Measurements from ENCODE around the gene SLC7A4. TPM values are rescaled to one million over a fixed set of nuclear protein-coding genes. Genes with fewer than 3 reads are reported as not detected.
"Not testable (repeated sequence)": the region's sequence is repeated elsewhere in the genome, so short reads cannot be mapped to it uniquely, and the experiment has no call there.

SLC7A4 gene
- total RNA-seq, 4 donors from 2014 or later: 0.45 to 0.54 TPM; not detected in 2

GRCh38 chr22:21042978-21043859 lies 10.9 kb upstream of the SLC7A4 start:
- Histone ChIP-seq H3K4me3 (replicated peaks in 1 of 3) (no peak overlapping the region), H3K27me3 (no peaks in the 10 kb centered on the region), H3K4me1 (peaks cover 7 to 12% of the 10 kb centered on the region in 2 donors), H3K9me3 (no peaks in the 10 kb centered on the region), H3K27ac (no peak overlapping the region), H3K36me3 (no peaks in the 10 kb centered on the region)
- TF ChIP-seq POLR2A (IDR thresholded peaks at IDR 0.05) (no peak), CTCF (IDR thresholded peaks at IDR 0.05) (no peak)
- WGBS, 2 donors: 86 to 90% methylated on average over 6 of the region's 6 CpGs
- intact Hi-C loops (cut with DNase I): no loop called here
- DNase-seq: no peak

GRCh38 chr22:21041937-21042336 lies 9.6 kb upstream of the SLC7A4 start:
- no peak for TF ChIP-seq POLR2A (IDR thresholded peaks at IDR 0.05)
- no peak for TF ChIP-seq CTCF (IDR thresholded peaks at IDR 0.05)
- H3K27me3 ChIP-seq: no peaks in the 10 kb centered on the region
- intact Hi-C loops (cut with DNase I): no loop called here
- no peak overlapping the region for H3K4me3 ChIP-seq (replicated peaks in 1 of 3)
- no peaks in the 10 kb centered on the region for H3K36me3 ChIP-seq
- no peak for DNase-seq
- H3K27ac ChIP-seq: no peak overlapping the region
- WGBS, 2 donors: 78 to 87% methylated on average over 2 to 4 of the region's 4 CpGs
- no peaks in the 10 kb centered on the region for H3K9me3 ChIP-seq
- H3K4me1 ChIP-seq: peaks cover 7 to 12% of the 10 kb centered on the region in 2 donors

- H3K9me3 ChIP-seq; H3K4me1 ChIP-seq; H3K27me3 ChIP-seq; DNase-seq; H3K4me3 ChIP-seq (replicated peaks in 1 of 3); H3K36me3 ChIP-seq; intact Hi-C loops (cut with DNase I); H3K27ac ChIP-seq: not testable (repeated sequence)
- WGBS, 2 donors: 94% methylated on average over 5 of the region's 5 CpGs
Measured at GRCh38 chr22:21039158-21039557, 6.8 kb upstream of the SLC7A4 start.

- WGBS, 2 donors: 40 to 51% methylated on average over 2 of the region's 2 CpGs
- Histone ChIP-seq H3K36me3 (no peaks in the 10 kb centered on the region), H3K4me3 (replicated peaks in 1 of 3) (no peak overlapping the region), H3K4me1 (no peaks in the 10 kb centered on the region), H3K27ac (no peak overlapping the region), H3K9me3 (no peaks in the 10 kb centered on the region), H3K27me3 (no peaks in the 10 kb centered on the region)
- no peak for DNase-seq
- intact Hi-C loops (cut with DNase I): no loop called here
- TF ChIP-seq POLR2A (IDR thresholded peaks at IDR 0.05) (no peak), CTCF (IDR thresholded peaks at IDR 0.05) (no peak)
Measured at GRCh38 chr22:21038405-21038804, 6.0 kb upstream of the SLC7A4 start.

GRCh38 chr22:21034989-21035388 lies 2.6 kb upstream of the SLC7A4 start:
- no peak for TF ChIP-seq POLR2A (IDR thresholded peaks at IDR 0.05)
- no peak for TF ChIP-seq CTCF (IDR thresholded peaks at IDR 0.05)
- DNase-seq: no peak
- H3K9me3 ChIP-seq: no peaks in the 10 kb centered on the region
- no peaks in the 10 kb centered on the region for H3K27me3 ChIP-seq
- intact Hi-C loops (cut with DNase I): no loop called here
- no peak overlapping the region for H3K4me3 ChIP-seq (replicated peaks in 1 of 3)
- 92 to 93% methylated on average over 3 of the region's 3 CpGs for WGBS, 2 donors
- no peak overlapping the region for H3K27ac ChIP-seq
- peaks cover 4 to 11% of the 10 kb centered on the region in 2 donors for H3K4me1 ChIP-seq
- no peaks in the 10 kb centered on the region for H3K36me3 ChIP-seq

All from thyroid gland (tissue), 4 donors.